GM20000 (cell line): ENCODE data around the gene BAZ1A.

Experiments
- DNase-seq: peaks from one replicate; pipeline ENCODE4 v3.0.0; 2012; ENCODE audit warnings: low spot score
- CTCF ChIP-seq: IDR thresholded peaks from 2 replicates; pipeline ENCODE4 v1.5.1; 2012; ENCODE audit warnings: mild to moderate bottlenecking, control low read depth; ENCODE audit errors: extremely low read depth, missing control alignments

The BAZ1A gene

GRCh38 chr14:34875031-34875922, at the start of gene BAZ1A:
BAZ1A (minus strand) TSS chr14:34875360; CDS start chr14:34874604, 756 bp downstream.
- peak; percentile 83 for DNase-seq
- TF ChIP-seq CTCF = no peak

- DNase-seq = no peak
- no peak for TF ChIP-seq CTCF
Measured at GRCh38 chr14:34920339-34920738, 45.2 kb upstream of the BAZ1A start.

- no peak for TF ChIP-seq CTCF
- no peak for DNase-seq
Measured at GRCh38 chr14:34913619-34914018, 38.5 kb upstream of the BAZ1A start.

- TF ChIP-seq CTCF = no peak
- no peak for DNase-seq
Measured at GRCh38 chr14:34912966-34913365, 37.8 kb upstream of the BAZ1A start.

- DNase-seq = no peak
- TF ChIP-seq CTCF = no peak
Measured at GRCh38 chr14:34912182-34912581, 37.0 kb upstream of the BAZ1A start.

- DNase-seq = no peak
- TF ChIP-seq CTCF = no peak
Measured at GRCh38 chr14:34911209-34912150, 36.3 kb upstream of the BAZ1A start.

GRCh38 chr14:34906287-34906686, 31.1 kb upstream of the BAZ1A start:
- DNase-seq = no peak
- no peak for TF ChIP-seq CTCF
